HepG2 (cell line): Measurements from ENCODE around the gene METTL14. TPM values are rescaled to one million over a fixed set of nuclear protein-coding genes. Genes with fewer than 3 reads are reported as not detected.

Experiments used
- BCL6 ChIP-seq: IDR thresholded peaks from 2 replicates; pipeline ENCODE4 v1.6.1; 2016; ENCODE audit warnings: missing genetic modification reagents, missing compliant biosample characterization
- CBX5 ChIP-seq: sonication (generic); formaldehyde crosslinking; IDR thresholded peaks from 2 replicates; pipeline ENCODE4 v1.4.0; 2020; ENCODE audit warnings: missing genetic modification reagents, borderline replicate concordance
- ESRRA ChIP-seq: sonication (generic); formaldehyde crosslinking; IDR thresholded peaks from 2 replicates; pipeline ENCODE4 v1.5.1; 2020; ENCODE audit warnings: mild to moderate bottlenecking, low read depth, missing genetic modification reagents
- IRX3 ChIP-seq: sonication (generic); formaldehyde crosslinking; IDR thresholded peaks from 2 replicates; pipeline ENCODE4 v1.8.1; 2023; ENCODE audit warnings: mild to moderate bottlenecking, low read depth, missing genetic modification reagents, borderline replicate concordance
- MAF1 ChIP-seq: sonication (generic); formaldehyde crosslinking; IDR thresholded peaks from 2 replicates; pipeline ENCODE4 v1.5.0; 2020; ENCODE audit warnings: missing genetic modification reagents, borderline replicate concordance
- MEIS2 ChIP-seq: sonication (generic); formaldehyde crosslinking; IDR thresholded peaks from 2 replicates; pipeline ENCODE4 v1.9.0; 2021; ENCODE audit warnings: mild to moderate bottlenecking, missing genetic modification reagents
- MTA1 ChIP-seq: sonication (generic); formaldehyde crosslinking; IDR thresholded peaks from 2 replicates; pipeline ENCODE4 v1.4.0; 2020; ENCODE audit warnings: missing genetic modification reagents, mild to moderate bottlenecking, borderline replicate concordance
- MXI1 ChIP-seq: IDR thresholded peaks from 3 replicates; pipeline ENCODE4 v1.6.1; 2012; ENCODE audit warnings: low read depth, low read length, inconsistent platforms, borderline replicate concordance
- PLRG1 ChIP-seq: fragments of 450-650 bp; conservative IDR thresholded peaks from 2 replicates; pipeline ENCODE4 v1.6.1; 2016
- SP5 ChIP-seq: IDR thresholded peaks from 2 replicates; pipeline ENCODE4 v1.6.1; 2016; ENCODE audit warnings: low read depth, borderline replicate concordance
- SRSF4 ChIP-seq: fragments of 200-400 bp; formaldehyde crosslinking; IDR thresholded peaks from one replicate; pipeline ENCODE4 v1.6.1; 2018; ENCODE audit warnings: mild to moderate bottlenecking, low read depth, low read length, moderate library complexity; ENCODE audit not compliant: poor library complexity, severe bottlenecking
- SUZ12 ChIP-seq: fragments of 150-350 bp; IDR thresholded peaks from 2 replicates; pipeline ENCODE4 v1.6.1; 2014; ENCODE audit warnings: low read depth, low read length
- ZFYVE20 ChIP-seq: sonication (generic); formaldehyde crosslinking; IDR thresholded peaks from 2 replicates; pipeline ENCODE4 v1.8.0; 2023; ENCODE audit warnings: low read depth, mild to moderate bottlenecking, moderate library complexity, missing genetic modification reagents, borderline replicate concordance
- ZNF143 ChIP-seq: sonication (generic); formaldehyde crosslinking; IDR thresholded peaks from 2 replicates; pipeline ENCODE4 v1.4.0; 2020; ENCODE audit warnings: missing genetic modification reagents
- ZNF547 ChIP-seq: sonication (generic); formaldehyde crosslinking; IDR thresholded peaks from 2 replicates; pipeline ENCODE4 v1.5.1; 2020; ENCODE audit warnings: mild to moderate bottlenecking, missing genetic modification reagents
- ZNF552 ChIP-seq: sonication (generic); formaldehyde crosslinking; IDR thresholded peaks from 2 replicates; pipeline ENCODE4 v1.9.0; 2022; ENCODE audit warnings: missing genetic modification reagents, mild to moderate bottlenecking, borderline replicate concordance
- ZNF567 ChIP-seq: sonication (generic); formaldehyde crosslinking; IDR thresholded peaks from 2 replicates; pipeline ENCODE4 v1.8.1; 2023; ENCODE audit warnings: mild to moderate bottlenecking, missing genetic modification reagents, borderline replicate concordance
- ZNF572 ChIP-seq: sonication (generic); formaldehyde crosslinking; IDR thresholded peaks from 2 replicates; pipeline ENCODE4 v1.5.1; 2020; ENCODE audit warnings: mild to moderate bottlenecking, missing genetic modification reagents
- ZNF678 ChIP-seq: sonication (generic); formaldehyde crosslinking; IDR thresholded peaks from 2 replicates; pipeline ENCODE4 v1.4.0; 2020; ENCODE audit warnings: mild to moderate bottlenecking, missing genetic modification reagents
- ZNF792 ChIP-seq: IDR thresholded peaks from 2 replicates; pipeline ENCODE4 v1.6.1; 2016
- ZNF879 ChIP-seq: sonication (generic); formaldehyde crosslinking; IDR thresholded peaks from 2 replicates; pipeline ENCODE4 v1.8.1; 2023; ENCODE audit warnings: missing genetic modification reagents
- polyA plus RNA-seq, 8 experiments: library from polyadenylated mRNA; depleted of rRNA in 3 of 8; stranded (reverse) in 7 of 8; unstranded in 1 of 8; fragments of >200 nt; fragmentation: Illumina TruSeq in 4 of 8; extraction: Trizol in 4 of 8; gene quantifications; 2 replicates each; pipeline versions ENCODE4 v1.2.1 to v1.2.3, GENCODE V29; 2011 to 2016; ENCODE audit warnings: low read depth in 4 of 8, missing spikeins in 1 of 8, mixed read lengths in 1 of 8; ENCODE audit not compliant: insufficient read depth in 1 of 8
- total RNA-seq, 5 experiments: library from RNA; depleted of rRNA; stranded (reverse); fragments of >200 nt; fragmentation: Illumina TruSeq; extraction: Trizol; gene quantifications; 2 replicates each; pipeline ENCODE4 v1.2.3, GENCODE V29; 2016; ENCODE audit warnings: low read depth in 1 of 5
- TF ChIP-seq, protein P1 (sequence below): sonication (generic); formaldehyde crosslinking; IDR thresholded peaks from 2 replicates; pipeline ENCODE4 v1.9.0; 2021; ENCODE audit warnings: missing genetic modification reagents, mild to moderate bottlenecking, borderline replicate concordance
- TF ChIP-seq, protein P2 (sequence below): sonication (generic); formaldehyde crosslinking; IDR thresholded peaks from 2 replicates; pipeline ENCODE4 v1.5.0; 2020; ENCODE audit warnings: missing genetic modification reagents
- TF ChIP-seq, protein P3 (sequence below): sonication (generic); formaldehyde crosslinking; IDR thresholded peaks from 2 replicates; pipeline ENCODE4 v1.4.0; 2020; ENCODE audit warnings: mild to moderate bottlenecking, missing genetic modification reagents
- TF ChIP-seq, protein P4 (sequence below): sonication (generic); formaldehyde crosslinking; conservative IDR thresholded peaks from 2 replicates; pipeline ENCODE4 v1.4.0; 2020; ENCODE audit warnings: missing genetic modification reagents
- TF ChIP-seq, protein P5 (sequence below): IDR thresholded peaks from 2 replicates; pipeline ENCODE4 v1.6.1; 2012; ENCODE audit warnings: inconsistent platforms

METTL14 gene
- total and polyA plus RNA-seq, 2 of the 13 experiments (the other 11 are each of a cell fraction or from before 2014, with no cell fraction given) = 11.6 to 44.9 TPM

DNA sequence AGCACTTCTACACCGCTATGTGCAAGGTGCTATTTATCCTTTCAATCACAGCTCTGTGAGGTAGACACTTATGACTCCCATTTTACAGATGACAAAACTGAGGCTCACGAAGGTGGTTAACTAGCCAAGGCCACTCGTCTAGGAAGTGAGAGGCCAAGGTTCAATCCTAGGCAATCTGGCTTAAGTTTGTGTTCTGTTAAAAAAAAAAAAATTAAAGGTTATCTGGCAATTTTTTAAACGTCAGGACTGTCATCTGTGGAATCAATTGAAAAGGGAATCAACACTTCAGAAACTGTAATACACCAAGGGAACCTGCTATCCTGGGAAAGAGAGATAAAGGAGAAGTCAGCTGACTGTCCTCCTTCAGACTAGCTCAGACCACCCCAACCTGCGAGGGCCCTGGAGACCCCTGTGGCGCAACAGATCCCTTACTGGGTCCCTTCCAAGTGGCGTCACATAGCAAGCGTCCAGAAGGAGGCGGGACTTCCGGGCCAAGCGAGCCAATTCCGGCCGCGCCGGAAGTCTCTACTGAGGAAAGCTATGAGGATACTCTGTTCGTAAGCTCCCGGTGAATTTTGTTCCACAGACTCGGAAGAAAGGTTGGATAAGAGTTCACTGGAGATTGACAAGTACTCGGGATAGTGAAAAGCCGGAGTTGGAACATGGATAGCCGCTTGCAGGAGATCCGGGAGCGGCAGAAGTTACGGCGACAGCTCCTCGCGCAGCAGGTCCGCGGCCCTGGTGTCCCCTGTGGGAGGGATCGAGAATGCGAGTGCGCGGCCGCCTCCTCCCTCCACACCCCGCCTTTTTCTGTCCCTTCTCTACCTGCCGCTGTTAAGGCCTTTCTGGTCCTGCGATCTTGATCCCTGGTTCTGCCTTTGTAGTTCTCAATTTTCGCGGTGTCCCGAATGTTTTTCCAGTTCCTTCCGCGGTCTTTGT lies at the start of gene METTL14 (continued):
- TF ChIP-seq, protein P1, sequence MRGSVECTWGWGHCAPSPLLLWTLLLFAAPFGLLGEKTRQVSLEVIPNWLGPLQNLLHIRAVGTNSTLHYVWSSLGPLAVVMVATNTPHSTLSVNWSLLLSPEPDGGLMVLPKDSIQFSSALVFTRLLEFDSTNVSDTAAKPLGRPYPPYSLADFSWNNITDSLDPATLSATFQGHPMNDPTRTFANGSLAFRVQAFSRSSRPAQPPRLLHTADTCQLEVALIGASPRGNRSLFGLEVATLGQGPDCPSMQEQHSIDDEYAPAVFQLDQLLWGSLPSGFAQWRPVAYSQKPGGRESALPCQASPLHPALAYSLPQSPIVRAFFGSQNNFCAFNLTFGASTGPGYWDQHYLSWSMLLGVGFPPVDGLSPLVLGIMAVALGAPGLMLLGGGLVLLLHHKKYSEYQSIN (CRISPR knock-in tag) = no peak
- TF ChIP-seq IRX3 (CRISPR knock-in tag) (no peak), MXI1 (no peak), ZNF678 (CRISPR knock-in tag) (no peak), ZNF552 (CRISPR knock-in tag) (no peak), MTA1 (CRISPR knock-in tag) (no peak), CBX5 (CRISPR knock-in tag) (0 out of 2 replicates have a peak, but pooled peaks have one; percentile 46), SUZ12 (no peak), PLRG1 (no peak), MAF1 (CRISPR knock-in tag) (0 out of 2 replicates have a peak, but pooled peaks have one; percentile 65), ZNF879 (CRISPR knock-in tag) (no peak), ZNF567 (no peak), SRSF4 (no peak), ZNF547 (CRISPR knock-in tag) (0 out of 2 replicates have a peak, but pooled peaks have one; percentile 21), ZNF143 (CRISPR knock-in tag) (peak; percentile 77), ESRRA (CRISPR knock-in tag) (0 out of 2 replicates have a peak, but pooled peaks have one; percentile 53), MEIS2 (CRISPR knock-in tag) (peak; percentile 93), ZFYVE20 (no peak), ZNF792 (CRISPR knock-in tag) (peak; percentile 38; the same call in 1 of the 2 replicates), SP5 (CRISPR knock-in tag) (peak; percentile 15; the same call in 1 of the 2 replicates), ZNF572 (CRISPR knock-in tag) (no peak), BCL6 (CRISPR knock-in tag) (no peak)
- TF ChIP-seq, protein P2, sequence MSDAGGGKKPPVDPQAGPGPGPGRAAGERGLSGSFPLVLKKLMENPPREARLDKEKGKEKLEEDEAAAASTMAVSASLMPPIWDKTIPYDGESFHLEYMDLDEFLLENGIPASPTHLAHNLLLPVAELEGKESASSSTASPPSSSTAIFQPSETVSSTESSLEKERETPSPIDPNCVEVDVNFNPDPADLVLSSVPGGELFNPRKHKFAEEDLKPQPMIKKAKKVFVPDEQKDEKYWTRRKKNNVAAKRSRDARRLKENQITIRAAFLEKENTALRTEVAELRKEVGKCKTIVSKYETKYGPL (CRISPR knock-in tag) = no peak
- TF ChIP-seq, protein P3, sequence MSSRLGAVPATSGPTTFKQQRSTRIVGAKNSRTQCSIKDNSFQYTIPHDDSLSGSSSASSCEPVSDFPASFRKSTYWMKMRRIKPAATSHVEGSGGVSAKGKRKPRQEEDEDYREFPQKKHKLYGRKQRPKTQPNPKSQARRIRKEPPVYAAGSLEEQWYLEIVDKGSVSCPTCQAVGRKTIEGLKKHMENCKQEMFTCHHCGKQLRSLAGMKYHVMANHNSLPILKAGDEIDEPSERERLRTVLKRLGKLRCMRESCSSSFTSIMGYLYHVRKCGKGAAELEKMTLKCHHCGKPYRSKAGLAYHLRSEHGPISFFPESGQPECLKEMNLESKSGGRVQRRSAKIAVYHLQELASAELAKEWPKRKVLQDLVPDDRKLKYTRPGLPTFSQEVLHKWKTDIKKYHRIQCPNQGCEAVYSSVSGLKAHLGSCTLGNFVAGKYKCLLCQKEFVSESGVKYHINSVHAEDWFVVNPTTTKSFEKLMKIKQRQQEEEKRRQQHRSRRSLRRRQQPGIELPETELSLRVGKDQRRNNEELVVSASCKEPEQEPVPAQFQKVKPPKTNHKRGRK (CRISPR knock-in tag) = no peak
- TF ChIP-seq, protein P4, sequence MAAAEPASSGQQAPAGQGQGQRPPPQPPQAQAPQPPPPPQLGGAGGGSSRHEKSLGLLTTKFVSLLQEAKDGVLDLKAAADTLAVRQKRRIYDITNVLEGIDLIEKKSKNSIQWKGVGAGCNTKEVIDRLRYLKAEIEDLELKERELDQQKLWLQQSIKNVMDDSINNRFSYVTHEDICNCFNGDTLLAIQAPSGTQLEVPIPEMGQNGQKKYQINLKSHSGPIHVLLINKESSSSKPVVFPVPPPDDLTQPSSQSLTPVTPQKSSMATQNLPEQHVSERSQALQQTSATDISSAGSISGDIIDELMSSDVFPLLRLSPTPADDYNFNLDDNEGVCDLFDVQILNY = no peak
- TF ChIP-seq, protein P5, sequence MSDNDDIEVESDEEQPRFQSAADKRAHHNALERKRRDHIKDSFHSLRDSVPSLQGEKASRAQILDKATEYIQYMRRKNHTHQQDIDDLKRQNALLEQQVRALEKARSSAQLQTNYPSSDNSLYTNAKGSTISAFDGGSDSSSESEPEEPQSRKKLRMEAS = peak; percentile 42; the same call in 1 of the 2 replicates
